Measurements from ENCODE around the gene COL4A2. TPM values are rescaled to one million over a fixed set of nuclear protein-coding genes. Genes with fewer than 3 reads are reported as not detected.

COL4A2 gene
- total RNA-seq, 3 donors from 2014 or later (not counting 1 experiment from before 2014, with no cell fraction given), result not detected

- H3K4me3 Mint-ChIP-seq, result no peak overlapping the region
- H3K9me3 ChIP-seq (ENCODE audit: control insufficient read depth, insufficient read depth, low read length), result no peaks in the 10 kb centered on the region
- H3K4me1 ChIP-seq (ENCODE audit: control insufficient read depth, insufficient read depth, low read length), result no peaks in the 10 kb centered on the region
- no peaks in the 10 kb centered on the region for H3K36me3 ChIP-seq (ENCODE audit: control insufficient read depth, insufficient read depth, low read length)
- no peak for TF ChIP-seq CTCF (IDR thresholded peaks at IDR 0.05)
- no peak overlapping the region for H3K27ac Mint-ChIP-seq
- WGBS (ENCODE audit: insufficient coverage), result 84% methylated on average over 10 of the region's 10 CpGs
- peaks cover 17 to 45% of the 10 kb centered on the region in 2 donors for H3K27me3 Mint-ChIP-seq (ENCODE audit: low read depth in 2 of 2)
- H3K9me3 Mint-ChIP-seq, result no peaks in the 10 kb centered on the region
- H3K27me3 ChIP-seq (ENCODE audit: control insufficient read depth, insufficient read depth, low read length), result peaks cover 3% of the 10 kb centered on the region
- ATAC-seq (no peak), DNase-seq (no peak)
- H3K4me3 ChIP-seq (ENCODE audit: low read length), result no peak overlapping the region
- H3K36me3 Mint-ChIP-seq, result no peaks in the 10 kb centered on the region
- intact Hi-C loops (cut with micrococcal nuclease), result no loop called here
- no peak overlapping the region for H3K27ac ChIP-seq (ENCODE audit: low read length)
- H3K4me1 Mint-ChIP-seq, result no peaks in the 10 kb centered on the region
Observed at GRCh38 chr13:110324026-110324749, 17.1 kb downstream of the COL4A2 start.

- 80% methylated on average over 12 of the region's 12 CpGs for WGBS (ENCODE audit: insufficient coverage)
Observed at GRCh38 chr13:110326263-110326904, 19.3 kb downstream of the COL4A2 start.

GRCh38 chr13:110327051-110327721 is 20.1 kb downstream of the COL4A2 start:
- Histone ChIP-seq H3K4me3 (ENCODE audit: low read length) (no peak overlapping the region), H3K4me1 (ENCODE audit: control insufficient read depth, insufficient read depth, low read length) (no peaks in the 10 kb centered on the region), H3K9me3 (ENCODE audit: control insufficient read depth, insufficient read depth, low read length) (no peaks in the 10 kb centered on the region), H3K27me3 (ENCODE audit: control insufficient read depth, insufficient read depth, low read length) (no peaks in the 10 kb centered on the region), H3K36me3 (ENCODE audit: control insufficient read depth, insufficient read depth, low read length) (no peaks in the 10 kb centered on the region), H3K27ac (ENCODE audit: low read length) (no peak overlapping the region)
- Mint-ChIP-seq H3K36me3 (no peaks in the 10 kb centered on the region), H3K9me3 (no peaks in the 10 kb centered on the region), H3K4me1 (no peaks in the 10 kb centered on the region), H3K27me3 (ENCODE audit: low read depth in 2 of 2) (peaks cover 9 to 42% of the 10 kb centered on the region in 2 donors), H3K27ac (no peak overlapping the region), H3K4me3 (no peak overlapping the region)
- intact Hi-C loops (cut with micrococcal nuclease), result no loop called here
- no peak for ATAC-seq
- TF ChIP-seq CTCF (IDR thresholded peaks at IDR 0.05), result no peak
- DNase-seq, result no peak
- 68% methylated on average over 6 of the region's 7 CpGs for WGBS (ENCODE audit: insufficient coverage)

More at GRCh38 chr13:110326263-110326904, 19.3 kb downstream of the COL4A2 start:
- Mint-ChIP-seq H3K9me3 (no peaks in the 10 kb centered on the region), H3K27ac (no peak overlapping the region), H3K27me3 (ENCODE audit: low read depth in 2 of 2) (peaks cover 12 to 47% of the 10 kb centered on the region in 2 donors), H3K4me1 (no peaks in the 10 kb centered on the region), H3K36me3 (no peaks in the 10 kb centered on the region), H3K4me3 (no peak overlapping the region)
- no peaks in the 10 kb centered on the region for H3K4me1 ChIP-seq (ENCODE audit: control insufficient read depth, insufficient read depth, low read length)
- H3K27ac ChIP-seq (ENCODE audit: low read length), result no peak overlapping the region
- no peak for TF ChIP-seq CTCF (IDR thresholded peaks at IDR 0.05)
- DNase-seq, result no peak
- no peak overlapping the region for H3K4me3 ChIP-seq (ENCODE audit: low read length)
- intact Hi-C loops (cut with micrococcal nuclease), result no loop called here
- ATAC-seq, result no peak
- no peaks in the 10 kb centered on the region for H3K27me3 ChIP-seq (ENCODE audit: control insufficient read depth, insufficient read depth, low read length)
- no peaks in the 10 kb centered on the region for H3K9me3 ChIP-seq (ENCODE audit: control insufficient read depth, insufficient read depth, low read length)
- H3K36me3 ChIP-seq (ENCODE audit: control insufficient read depth, insufficient read depth, low read length), result no peaks in the 10 kb centered on the region

Data from natural killer cell (primary cell).